Neuronal stem cell (in vitro differentiated cells): ENCODE measurements around the gene PCSK5.

Experiments used
- DNase-seq: peaks from one replicate; pipeline ENCODE4 v3.0.0-alpha.2; 2013; ENCODE audit warnings: low spot score
- H2AFZ ChIP-seq: one replicate; pipeline ENCODE4 v1.6.1; 2013; ENCODE audit warnings: mild to moderate bottlenecking, low read length, inconsistent platforms
- H2AK5ac ChIP-seq: 2 replicates; pipeline ENCODE4 v1.6.1; 2013; ENCODE audit warnings: low read depth, mild to moderate bottlenecking, inconsistent platforms, low read length, moderate library complexity, mixed read lengths
- H2BK120ac ChIP-seq: 2 replicates; pipeline ENCODE4 v1.6.1; 2013; ENCODE audit warnings: low read depth, mild to moderate bottlenecking, inconsistent platforms, low read length, moderate library complexity, mixed read lengths
- H2BK12ac ChIP-seq: one replicate; pipeline ENCODE4 v1.6.1; 2013; ENCODE audit warnings: low read length, inconsistent platforms
- H2BK15ac ChIP-seq: 2 replicates; pipeline ENCODE4 v1.6.1; 2013; ENCODE audit warnings: mild to moderate bottlenecking, low read length, inconsistent platforms, mixed read lengths
- H2BK5ac ChIP-seq: one replicate; pipeline ENCODE4 v1.6.1; 2013; ENCODE audit warnings: inconsistent platforms, mild to moderate bottlenecking, low read length, moderate library complexity
- H3K14ac ChIP-seq: one replicate; pipeline ENCODE4 v1.6.1; 2013; ENCODE audit warnings: low read length, inconsistent platforms
- H3K18ac ChIP-seq: 2 replicates; pipeline ENCODE4 v1.6.1; 2013; ENCODE audit warnings: low read length, inconsistent platforms
- H3K23ac ChIP-seq: 2 replicates; pipeline ENCODE4 v1.6.1; 2013; ENCODE audit warnings: low read depth, mild to moderate bottlenecking, mixed read lengths, low read length, inconsistent platforms; ENCODE audit not compliant: poor library complexity
- H3K27ac ChIP-seq: replicated peaks from 3 replicates; pipeline ENCODE4 v1.5.1; 2013; ENCODE audit warnings: low read length, inconsistent platforms
- H3K27me3 ChIP-seq, 3 experiments: 2 replicates each; pipeline ENCODE4 v1.6.1; 2013; ENCODE audit warnings: low read length in 3 of 3, mild to moderate bottlenecking in 2 of 3, inconsistent platforms in 1 of 3, low read depth in 1 of 3, mixed read lengths in 1 of 3, moderate library complexity in 1 of 3; ENCODE audit not compliant: control insufficient read depth in 3 of 3, insufficient read depth in 3 of 3
- H3K36me3 ChIP-seq, 2 donors: replicated peaks in 1 of 2; 2 replicates each; pipeline ENCODE4 v1.6.1; 2013; ENCODE audit warnings: low read length in 2 of 2; ENCODE audit not compliant: control insufficient read depth in 2 of 2, insufficient read depth in 2 of 2
- H3K4ac ChIP-seq: 2 replicates; pipeline ENCODE4 v1.6.1; 2013; ENCODE audit warnings: inconsistent platforms, mild to moderate bottlenecking, low read length, moderate library complexity
- H3K4me1 ChIP-seq, 2 donors: 1 replicate in 1 of 2; 2 replicates in 1 of 2; pipeline ENCODE4 v1.6.1; 2013; ENCODE audit warnings: low read length in 2 of 2, low read depth in 1 of 2; ENCODE audit not compliant: control insufficient read depth in 2 of 2, insufficient read depth in 1 of 2
- H3K4me2 ChIP-seq: one replicate; pipeline ENCODE4 v1.6.1; 2013; ENCODE audit warnings: mild to moderate bottlenecking, low read length, inconsistent platforms; ENCODE audit not compliant: insufficient read depth, poor library complexity, severe bottlenecking
- H3K4me3 ChIP-seq, 2 donors: 2 replicates each; pipeline ENCODE4 v1.5.1; 2013; ENCODE audit warnings: low read length in 2 of 2, mild to moderate bottlenecking in 2 of 2, inconsistent platforms in 1 of 2, moderate library complexity in 1 of 2
- H3K79me1 ChIP-seq: one replicate; pipeline ENCODE4 v1.6.1; 2013; ENCODE audit warnings: low read depth, mild to moderate bottlenecking, inconsistent platforms, low read length, moderate library complexity
- H3K9ac ChIP-seq: one replicate; pipeline ENCODE4 v1.6.1; 2013; ENCODE audit warnings: mild to moderate bottlenecking, low read depth, low read length, inconsistent platforms; ENCODE audit not compliant: poor library complexity
- H3K9me3 ChIP-seq, 2 donors: replicated peaks in 1 of 2; 2 replicates each; pipeline versions ENCODE3 to v1.6.1; 2013; ENCODE audit warnings: low read length in 2 of 2, mild to moderate bottlenecking in 2 of 2, inconsistent platforms in 1 of 2, low read depth in 1 of 2, mixed read lengths in 1 of 2, moderate library complexity in 1 of 2; ENCODE audit not compliant: control insufficient read depth in 2 of 2, insufficient read depth in 1 of 2
- H4K8ac ChIP-seq: one replicate; pipeline ENCODE4 v1.6.1; 2013; ENCODE audit warnings: low read depth, mild to moderate bottlenecking, inconsistent platforms, low read length, moderate library complexity
- H4K91ac ChIP-seq: one replicate; pipeline ENCODE4 v1.6.1; 2013; ENCODE audit warnings: low read length, low read depth, mild to moderate bottlenecking, inconsistent platforms; ENCODE audit not compliant: poor library complexity
- WGBS, 2 donors: extraction: QIAGEN DNeasy Blood & Tissue Kit; methylation state at CpG; one replicate each; pipeline ENCODE4 v1.1.7; 2013; ENCODE audit warnings: missing lambda C conversion rate in 2 of 2, mixed read lengths in 1 of 2; ENCODE audit not compliant: insufficient read length in 2 of 2, insufficient replicate concordance in 1 of 2; ENCODE audit errors: extremely low coverage in 2 of 2; 5-methylcytosine and 5-hydroxymethylcytosine counted together

The PCSK5 gene

DNA sequence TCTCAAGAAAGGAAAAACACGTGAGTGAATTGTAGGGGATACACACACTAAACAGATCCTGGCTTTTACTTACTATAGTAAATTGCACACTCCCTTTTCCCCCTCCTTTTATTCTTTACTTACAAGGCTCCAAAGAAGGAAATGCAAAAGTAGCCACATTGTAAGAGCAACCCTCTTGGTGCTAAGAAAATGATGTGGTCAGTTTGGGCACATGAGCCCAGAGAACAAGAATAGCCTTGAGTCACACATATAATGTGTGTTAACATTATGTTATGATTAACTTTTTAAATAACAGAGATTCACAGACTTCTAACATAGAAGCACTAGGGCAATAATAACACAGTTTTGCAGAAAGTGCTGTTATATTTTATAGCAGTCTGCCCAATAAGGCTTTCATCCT is 48.5 kb downstream of the PCSK5 start:
- H3K18ac ChIP-seq: no peak overlapping the region
- H3K23ac ChIP-seq: no peak overlapping the region
- H2AFZ ChIP-seq: no peak overlapping the region
- H3K4me1 ChIP-seq: no peaks in the 10 kb centered on the region
- peaks cover 1 to 10% of the 10 kb centered on the region in 2 donors for H3K9me3 ChIP-seq
- H4K8ac ChIP-seq: no peak overlapping the region
- no peak overlapping the region for H2BK120ac ChIP-seq
- WGBS, 2 donors: no CpG with 5 or more reads among the region's 1 CpG
- no peak overlapping the region for H2BK5ac ChIP-seq
- H3K4ac ChIP-seq: no peak overlapping the region
- H3K79me1 ChIP-seq: no peaks in the 10 kb centered on the region
- no peaks in the 10 kb centered on the region for H3K27me3 ChIP-seq
- H3K9ac ChIP-seq: no peak overlapping the region
- no peak overlapping the region for H2BK15ac ChIP-seq
- DNase-seq: no peak
- no peak overlapping the region for H4K91ac ChIP-seq
- no peak overlapping the region for H3K27ac ChIP-seq
- no peak overlapping the region for H2BK12ac ChIP-seq
- H3K4me2 ChIP-seq: no peak overlapping the region
- peaks cover 0 to 14% of the 10 kb centered on the region in 2 donors for H3K36me3 ChIP-seq
- H2AK5ac ChIP-seq: no peak overlapping the region
- H3K4me3 ChIP-seq: no peak overlapping the region
- no peak overlapping the region for H3K14ac ChIP-seq

DNA sequence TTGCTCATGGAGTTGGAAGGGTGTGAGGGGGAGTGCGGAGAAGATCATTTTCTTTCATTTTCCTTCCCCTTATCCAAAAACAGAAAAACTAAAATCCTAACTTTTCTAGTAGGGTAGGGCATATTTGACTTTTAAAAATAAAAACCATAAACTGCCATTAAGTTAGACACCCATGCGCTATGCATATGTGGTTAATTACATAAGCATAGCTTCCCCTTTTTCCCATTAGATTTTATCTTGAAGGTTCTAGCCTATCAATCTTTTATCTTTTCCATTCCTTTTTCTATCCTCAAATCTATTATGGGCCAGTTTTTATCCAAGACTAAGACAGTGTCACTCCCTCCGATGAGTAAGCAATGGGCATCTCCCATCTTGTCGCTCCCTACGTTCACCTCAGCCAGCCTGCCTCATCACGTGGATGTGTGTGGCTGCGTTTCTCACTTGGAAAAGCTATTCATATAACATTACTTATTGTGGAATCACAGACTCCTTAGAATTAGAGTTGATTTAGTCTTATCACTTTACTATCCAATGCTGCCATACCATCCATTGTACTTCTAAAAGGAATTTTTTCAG is 49.2 kb downstream of the PCSK5 start:
- no peak for DNase-seq

DNA sequence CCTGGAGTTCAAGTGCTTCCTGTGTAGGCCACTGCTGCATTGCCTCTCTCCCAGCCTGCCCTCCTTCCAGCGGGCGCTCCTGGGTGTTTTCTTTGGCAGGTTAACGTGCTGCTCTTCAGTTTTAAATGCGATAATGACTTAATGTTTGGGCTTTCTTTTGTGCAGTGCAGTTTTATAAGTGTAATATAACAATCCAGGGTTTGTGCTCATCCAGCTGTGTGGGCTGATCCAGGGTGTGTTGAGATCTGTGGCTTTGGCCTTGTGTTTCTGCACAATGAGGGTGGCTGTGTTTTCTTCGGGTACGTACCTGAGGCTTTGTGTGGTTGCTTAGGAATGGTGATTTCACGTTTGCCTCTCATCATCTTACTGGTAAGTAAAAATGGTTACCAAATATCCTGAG is 50.6 kb downstream of the PCSK5 start:
- no peak overlapping the region for H3K4me2 ChIP-seq
- H2BK5ac ChIP-seq: no peak overlapping the region
- H4K8ac ChIP-seq: no peak overlapping the region
- no peak overlapping the region for H2BK12ac ChIP-seq
- no peak overlapping the region for H2AFZ ChIP-seq
- DNase-seq: no peak
- no peak overlapping the region for H2BK15ac ChIP-seq
- no peak overlapping the region for H3K14ac ChIP-seq
- H4K91ac ChIP-seq: no peak overlapping the region
- H3K23ac ChIP-seq: no peak overlapping the region
- no peaks in the 10 kb centered on the region for H3K79me1 ChIP-seq
- H3K27me3 ChIP-seq: no peaks in the 10 kb centered on the region
- no peak overlapping the region for H3K4me3 ChIP-seq
- H2BK120ac ChIP-seq: no peak overlapping the region
- no peak overlapping the region for H3K4ac ChIP-seq
- no peak overlapping the region for H2AK5ac ChIP-seq
- no peaks in the 10 kb centered on the region for H3K4me1 ChIP-seq
- H3K9ac ChIP-seq: no peak overlapping the region
- peaks cover 1 to 10% of the 10 kb centered on the region in 2 donors for H3K9me3 ChIP-seq
- no peak overlapping the region for H3K27ac ChIP-seq
- H3K36me3 ChIP-seq: peaks cover 0 to 10% of the 10 kb centered on the region in 2 donors
- whole genome bisulfite sequencing, 2 donors: no CpG with 5 or more reads among the region's 7 CpGs
- no peak overlapping the region for H3K18ac ChIP-seq

More for the DNA sequence above, 49.2 kb downstream of the PCSK5 start:
- H3K36me3 ChIP-seq: peaks cover 0 to 11% of the 10 kb centered on the region in 2 donors
- peaks cover 1 to 10% of the 10 kb centered on the region in 2 donors for H3K9me3 ChIP-seq
- no peaks in the 10 kb centered on the region for H3K79me1 ChIP-seq
- no peak overlapping the region for H2BK15ac ChIP-seq
- no peak overlapping the region for H2AFZ ChIP-seq
- H4K91ac ChIP-seq: no peak overlapping the region
- H3K9ac ChIP-seq: no peak overlapping the region
- no peak overlapping the region for H3K14ac ChIP-seq
- no peak overlapping the region for H3K4me2 ChIP-seq
- H3K27ac ChIP-seq: no peak overlapping the region
- H3K4me1 ChIP-seq: no peaks in the 10 kb centered on the region
- no CpG with 5 or more reads among the region's 7 CpGs for WGBS, 2 donors
- no peak overlapping the region for H3K4ac ChIP-seq
- no peak overlapping the region for H2BK12ac ChIP-seq
- no peak overlapping the region for H2BK5ac ChIP-seq
- no peak overlapping the region for H3K4me3 ChIP-seq
- no peaks in the 10 kb centered on the region for H3K27me3 ChIP-seq
- no peak overlapping the region for H2BK120ac ChIP-seq
- H4K8ac ChIP-seq: no peak overlapping the region
- H2AK5ac ChIP-seq: no peak overlapping the region
- no peak overlapping the region for H3K23ac ChIP-seq
- no peak overlapping the region for H3K18ac ChIP-seq

DNA sequence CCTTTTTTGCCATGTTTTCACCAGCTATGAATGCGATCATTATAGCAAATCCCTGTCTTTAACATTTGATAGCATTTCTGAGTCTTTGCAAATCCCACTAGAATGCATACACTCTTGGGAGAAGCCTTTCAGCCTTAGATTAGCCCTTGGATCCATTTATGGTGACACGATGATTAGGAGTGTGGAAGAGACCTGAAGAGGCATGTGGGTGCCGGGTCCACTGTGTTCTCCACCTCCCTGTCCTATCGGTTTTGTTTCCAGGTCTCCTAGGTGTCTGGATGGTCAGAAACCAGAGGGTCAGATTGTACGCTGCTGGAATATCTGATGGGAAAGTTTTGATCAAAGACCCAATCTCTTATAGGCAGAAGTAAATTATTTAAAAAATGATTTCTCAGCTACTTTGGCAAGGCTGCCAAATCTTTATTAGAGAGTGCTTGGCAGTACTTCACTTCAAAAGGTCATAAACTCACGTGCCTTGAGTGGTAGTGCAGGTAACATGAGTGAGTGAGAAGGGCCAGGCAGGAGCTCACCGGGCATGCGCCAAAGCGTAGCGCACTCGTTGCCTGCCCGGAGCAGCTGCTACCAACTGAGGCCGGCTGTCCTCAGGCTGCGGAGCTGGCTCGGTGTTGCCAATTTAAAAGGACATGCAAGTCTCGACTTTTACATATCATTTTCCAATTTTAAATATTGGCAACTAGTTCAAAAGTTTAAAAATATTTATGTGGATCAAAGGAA is 51.3 kb downstream of the PCSK5 start:
- Histone ChIP-seq H3K9ac (no peak overlapping the region), H4K91ac (no peak overlapping the region), H3K23ac (no peak overlapping the region), H2BK12ac (no peak overlapping the region), H2AFZ (no peak overlapping the region), H3K27ac (no peak overlapping the region), H3K18ac (no peak overlapping the region), H3K4me3 (no peak overlapping the region), H2BK5ac (no peak overlapping the region), H3K4me1 (no peaks in the 10 kb centered on the region), H3K14ac (no peak overlapping the region), H2BK120ac (no peak overlapping the region), H3K4ac (no peak overlapping the region), H3K36me3 (peaks cover 0 to 9% of the 10 kb centered on the region in 2 donors), H3K9me3 (peaks cover 1 to 10% of the 10 kb centered on the region in 2 donors), H3K79me1 (no peaks in the 10 kb centered on the region), H3K4me2 (no peak overlapping the region), H3K27me3 (no peaks in the 10 kb centered on the region), H2BK15ac (no peak overlapping the region), H4K8ac (no peak overlapping the region), H2AK5ac (no peak overlapping the region)
- no peak for DNase-seq
- WGBS, 2 donors: no CpG with 5 or more reads among the region's 16 CpGs
